HG03565 (cell line): ENCODE results near the gene WWOX.

Experiments used
- ATAC-seq: cut with Tn5 transposase; IDR thresholded peaks from one replicate; pipeline ENCODE4 v1.9.1; 2021; ENCODE audit warnings: mild to moderate bottlenecking, moderate library complexity; ENCODE audit not compliant: unreplicated experiment

The WWOX gene

GRCh38 chr16:78485188-78485916, 385.9 kb downstream of the WWOX start:
- no peak for ATAC-seq

- no peak for ATAC-seq
Observed at GRCh38 chr16:78485917-78486257, 386.4 kb downstream of the WWOX start.

GRCh38 chr16:78487471-78487870, 388.0 kb downstream of the WWOX start:
- no peak for ATAC-seq

GRCh38 chr16:78489072-78489471, 389.6 kb downstream of the WWOX start:
- no peak for ATAC-seq

- ATAC-seq, result no peak
Observed at GRCh38 chr16:78489631-78490030, 390.2 kb downstream of the WWOX start.

- no peak for ATAC-seq
Observed at GRCh38 chr16:78490431-78490830, 391.0 kb downstream of the WWOX start.

- ATAC-seq, result no peak
Observed at GRCh38 chr16:78490847-78491246, 391.4 kb downstream of the WWOX start.

- no peak for ATAC-seq
Observed at GRCh38 chr16:78493573-78493972, 394.1 kb downstream of the WWOX start.

GRCh38 chr16:78494105-78494504, 394.7 kb downstream of the WWOX start:
- ATAC-seq, result no peak

GRCh38 chr16:78494674-78495073, 395.2 kb downstream of the WWOX start:
- no peak for ATAC-seq

- ATAC-seq, result no peak
Observed at GRCh38 chr16:78496189-78496588, 396.7 kb downstream of the WWOX start.

- ATAC-seq, result no peak
Observed at GRCh38 chr16:78499399-78499798, 399.9 kb downstream of the WWOX start.

- ATAC-seq, result no peak
Observed at GRCh38 chr16:78500659-78501270, 401.3 kb downstream of the WWOX start.

GRCh38 chr16:78501744-78502143, 402.3 kb downstream of the WWOX start:
- ATAC-seq, result no peak

- ATAC-seq, result no peak
Observed at GRCh38 chr16:78502812-78503350, 403.4 kb downstream of the WWOX start.

- ATAC-seq, result no peak
Observed at GRCh38 chr16:78503602-78504001, 404.1 kb downstream of the WWOX start.

GRCh38 chr16:78504401-78504851, 405.0 kb downstream of the WWOX start:
- ATAC-seq, result no peak

- no peak for ATAC-seq
Observed at GRCh38 chr16:78505036-78505435, 405.6 kb downstream of the WWOX start.

- ATAC-seq, result no peak
Observed at GRCh38 chr16:78505544-78506366, 406.3 kb downstream of the WWOX start.

GRCh38 chr16:78506367-78507193, 407.1 kb downstream of the WWOX start:
- ATAC-seq, result no peak

GRCh38 chr16:78507576-78507975, 408.1 kb downstream of the WWOX start:
- ATAC-seq, result no peak
